ENCODE measurements around the gene ZNF532.

Gene ZNF532

GRCh38 chr18:58960508-58960907, 95.8 kb downstream of the ZNF532 start:
- Histone ChIP-seq H3K27me3 (ENCODE audit: insufficient read depth, poor library complexity, severe bottlenecking) (peaks cover 14% of the 10 kb centered on the region), H3K27ac (replicated peaks) (no peak overlapping the region), H3K4me3 (replicated peaks; ENCODE audit: insufficient read depth, low read length) (no peak overlapping the region)
- no peak for DNase-seq (ENCODE audit: low read depth in 1 of 2, low spot score in 1 of 2)
- TF ChIP-seq, protein P1, sequence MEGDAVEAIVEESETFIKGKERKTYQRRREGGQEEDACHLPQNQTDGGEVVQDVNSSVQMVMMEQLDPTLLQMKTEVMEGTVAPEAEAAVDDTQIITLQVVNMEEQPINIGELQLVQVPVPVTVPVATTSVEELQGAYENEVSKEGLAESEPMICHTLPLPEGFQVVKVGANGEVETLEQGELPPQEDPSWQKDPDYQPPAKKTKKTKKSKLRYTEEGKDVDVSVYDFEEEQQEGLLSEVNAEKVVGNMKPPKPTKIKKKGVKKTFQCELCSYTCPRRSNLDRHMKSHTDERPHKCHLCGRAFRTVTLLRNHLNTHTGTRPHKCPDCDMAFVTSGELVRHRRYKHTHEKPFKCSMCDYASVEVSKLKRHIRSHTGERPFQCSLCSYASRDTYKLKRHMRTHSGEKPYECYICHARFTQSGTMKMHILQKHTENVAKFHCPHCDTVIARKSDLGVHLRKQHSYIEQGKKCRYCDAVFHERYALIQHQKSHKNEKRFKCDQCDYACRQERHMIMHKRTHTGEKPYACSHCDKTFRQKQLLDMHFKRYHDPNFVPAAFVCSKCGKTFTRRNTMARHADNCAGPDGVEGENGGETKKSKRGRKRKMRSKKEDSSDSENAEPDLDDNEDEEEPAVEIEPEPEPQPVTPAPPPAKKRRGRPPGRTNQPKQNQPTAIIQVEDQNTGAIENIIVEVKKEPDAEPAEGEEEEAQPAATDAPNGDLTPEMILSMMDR (IDR thresholded peaks at IDR 0.05; ENCODE audit: insufficient read depth, low read length), result no peak
- no peak for TF ChIP-seq GABPA (IDR thresholded peaks at IDR 0.05; ENCODE audit: low read depth)
- no peak for TF ChIP-seq REST (IDR thresholded peaks at IDR 0.05; ENCODE audit: insufficient replicate concordance, low read depth)
- no peak for TF ChIP-seq SPI1 (IDR thresholded peaks at IDR 0.05; ENCODE audit: borderline replicate concordance, low read depth)
- no peak for TF ChIP-seq POLR2AphosphoS5 (IDR thresholded peaks at IDR 0.05; ENCODE audit: low read depth)

DNA sequence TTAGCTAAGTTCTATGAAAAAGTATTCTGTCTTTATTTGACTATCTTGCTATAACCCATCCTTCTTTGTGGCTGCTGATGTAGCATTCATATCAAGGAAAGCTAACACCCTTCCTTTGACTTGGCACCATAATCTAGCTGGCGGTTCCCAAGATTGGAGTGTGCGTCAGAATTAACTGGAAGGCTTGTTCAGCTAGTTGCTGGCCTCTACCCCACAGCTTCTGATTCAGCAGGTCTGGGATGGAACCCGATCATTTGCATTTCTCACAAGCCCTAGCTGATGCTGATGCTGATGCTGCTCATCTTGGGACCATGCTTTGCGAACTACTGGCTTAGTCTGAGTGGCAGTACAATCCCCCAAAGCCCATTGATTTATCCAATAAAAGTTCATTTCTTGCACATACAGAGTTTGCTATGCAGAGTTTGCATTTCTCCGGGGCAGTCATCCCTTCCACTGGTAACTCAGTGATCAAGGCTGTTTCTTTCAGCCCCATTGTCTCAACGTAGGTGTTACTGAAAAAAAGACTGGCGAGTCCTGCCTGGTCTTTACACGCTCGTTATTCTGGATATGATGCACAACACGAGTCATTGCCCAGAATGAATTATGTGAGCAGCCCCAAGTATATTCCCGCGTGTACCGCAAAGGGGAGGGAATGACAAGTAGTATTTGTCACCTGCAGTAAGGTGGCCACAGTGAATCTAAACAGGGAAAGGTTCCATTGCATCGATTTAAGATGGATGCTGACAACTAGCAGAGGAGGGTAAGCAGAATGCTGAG, 96.5 kb downstream of the ZNF532 start:
- Histone ChIP-seq H3K27me3 (ENCODE audit: insufficient read depth, poor library complexity, severe bottlenecking) (peaks cover 14% of the 10 kb centered on the region), H3K27ac (replicated peaks) (no peak overlapping the region), H3K4me3 (replicated peaks; ENCODE audit: insufficient read depth, low read length) (no peak overlapping the region)
- TF ChIP-seq, protein P1 (IDR thresholded peaks at IDR 0.05; ENCODE audit: insufficient read depth, low read length), result no peak
- TF ChIP-seq GABPA (IDR thresholded peaks at IDR 0.05; ENCODE audit: low read depth) (no peak), SPI1 (IDR thresholded peaks at IDR 0.05; ENCODE audit: borderline replicate concordance, low read depth) (no peak), REST (IDR thresholded peaks at IDR 0.05; ENCODE audit: insufficient replicate concordance, low read depth) (no peak), POLR2AphosphoS5 (IDR thresholded peaks at IDR 0.05; ENCODE audit: low read depth) (no peak)
- DNase-seq (ENCODE audit: low read depth in 1 of 2, low spot score in 1 of 2), result no peak

- TF ChIP-seq POLR2AphosphoS5 (IDR thresholded peaks at IDR 0.05; ENCODE audit: low read depth), result no peak
- TF ChIP-seq GABPA (IDR thresholded peaks at IDR 0.05; ENCODE audit: low read depth), result no peak
- TF ChIP-seq, protein P1 (IDR thresholded peaks at IDR 0.05; ENCODE audit: insufficient read depth, low read length), result no peak
- TF ChIP-seq SPI1 (IDR thresholded peaks at IDR 0.05; ENCODE audit: borderline replicate concordance, low read depth), result no peak
- TF ChIP-seq REST (IDR thresholded peaks at IDR 0.05; ENCODE audit: insufficient replicate concordance, low read depth), result no peak
- Histone ChIP-seq H3K27ac (replicated peaks) (no peak overlapping the region), H3K4me3 (replicated peaks; ENCODE audit: insufficient read depth, low read length) (no peak overlapping the region), H3K27me3 (ENCODE audit: insufficient read depth, poor library complexity, severe bottlenecking) (peaks cover 18% of the 10 kb centered on the region)
- no peak for DNase-seq (ENCODE audit: low read depth in 1 of 2, low spot score in 1 of 2)
Observed at GRCh38 chr18:58962336-58962735, 97.7 kb downstream of the ZNF532 start.

Data from HL-60 (cell line).